Activated CD8-positive, alpha-beta memory T cell treated with anti-CD3 and anti-CD28 coated beads, Interleukin-2, amount 50 U/mL, for 1 hour (primary cell): Measurements from ENCODE around the gene SEPTIN3.

Experiments
- DNase-seq: peaks from one replicate; pipeline ENCODE4 v3.0.0-alpha.2; 2020; ENCODE audit errors: extremely low read depth

SEPTIN3 gene

DNA sequence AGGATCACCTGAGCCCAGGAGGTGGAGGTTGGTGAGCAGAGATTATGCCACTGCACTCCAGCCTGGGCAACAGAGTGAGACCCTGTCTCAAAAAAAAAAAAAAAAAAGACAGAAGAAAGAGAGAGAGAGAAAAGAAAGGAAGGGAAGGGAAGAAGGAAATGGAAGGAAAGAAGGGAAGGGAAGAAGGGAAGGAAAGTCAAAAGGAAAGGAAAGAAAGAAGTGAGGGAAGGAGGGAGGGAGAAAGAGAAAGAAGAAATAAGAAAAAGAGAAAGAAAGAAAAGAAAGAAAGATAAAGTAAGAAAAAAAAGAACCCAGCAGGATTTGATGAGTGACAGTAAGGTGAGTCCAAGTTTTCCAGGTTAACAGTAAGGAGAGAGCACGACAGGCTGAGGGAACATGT is 49.0 kb downstream of the SEPTIN3 start:
- DNase-seq: no peak
